Stimulated activated CD4-positive, alpha-beta T cell treated with anti-CD3 and anti-CD28 coated beads, TNF-alpha, amount 100 ng/mL, for 48 hours (primary cell): ENCODE data around the gene ZCCHC24.

Experiments
- DNase-seq, 3 donors: peaks; one replicate each; pipeline ENCODE4 v3.0.0-alpha.2; 2020; ENCODE audit warnings: low read depth in 3 of 3

The ZCCHC24 gene

DNA sequence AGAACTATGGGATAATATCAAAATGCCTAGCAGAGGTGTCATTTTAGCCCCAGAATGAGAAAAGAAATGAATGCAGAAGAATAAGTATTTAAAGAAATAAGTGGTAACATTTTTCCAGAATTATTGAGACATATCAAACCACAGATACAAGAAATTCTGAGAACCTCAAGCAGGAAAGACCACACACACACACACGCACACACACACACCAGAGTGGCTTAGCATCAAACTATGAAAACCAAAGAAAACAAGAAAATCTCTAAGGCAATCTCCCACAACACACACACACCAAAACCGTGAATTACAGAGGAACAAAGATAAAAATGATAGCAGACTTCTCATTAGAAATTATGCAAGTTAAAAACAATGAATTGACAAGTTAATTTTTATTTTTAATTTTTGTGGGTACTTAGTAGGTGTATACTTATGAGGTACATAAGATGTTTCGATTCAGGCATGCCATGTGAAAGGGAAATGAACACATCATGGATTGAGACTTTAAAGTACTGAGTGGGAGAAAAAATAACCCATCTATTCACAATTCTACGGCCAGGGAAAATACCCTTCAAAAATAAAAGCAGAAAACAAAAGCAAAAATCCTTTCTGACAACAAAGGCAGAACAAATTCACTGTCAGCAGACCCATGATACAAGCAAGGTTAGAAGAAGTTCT lies 83.6 kb downstream of the ZCCHC24 start:
- DNase-seq: no peak

DNA sequence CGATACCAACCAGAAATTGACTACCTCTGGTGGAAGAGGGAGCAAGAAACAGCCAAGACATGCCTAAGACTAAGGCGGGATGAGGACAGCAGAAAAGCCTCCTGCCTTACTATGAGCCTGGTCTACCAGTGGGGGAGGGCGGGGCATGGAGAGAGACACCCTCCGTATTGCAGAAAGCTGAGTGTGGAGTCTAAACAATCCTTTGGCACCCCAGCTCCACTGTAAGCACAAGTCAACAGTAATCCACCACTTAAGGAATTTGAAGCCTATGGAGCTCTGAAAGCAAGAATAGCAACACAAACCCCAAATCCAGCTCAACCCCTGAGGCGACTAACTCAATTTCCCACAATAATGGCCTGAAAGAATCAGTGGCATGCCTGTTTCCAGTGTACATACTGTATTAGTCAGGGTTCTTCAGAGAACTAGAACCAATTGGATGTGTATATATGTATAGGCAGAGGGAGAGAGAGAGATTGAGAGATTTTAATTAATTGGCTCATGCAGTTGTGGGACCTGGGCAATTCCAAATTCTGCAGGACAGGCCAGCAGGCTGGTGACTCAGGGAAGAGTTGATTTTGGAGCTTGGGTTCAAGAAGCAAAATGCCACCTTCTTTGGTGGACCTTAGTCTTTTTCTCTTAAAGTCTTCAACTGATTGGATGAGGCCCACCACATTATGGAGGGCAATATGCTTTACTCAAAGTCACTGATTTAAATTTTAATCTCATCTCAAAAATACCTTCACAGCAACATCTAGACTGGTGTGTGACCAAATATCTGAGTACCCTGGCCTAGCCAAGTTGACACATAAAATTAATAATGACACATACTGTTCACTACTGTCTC lies 84.7 kb downstream of the ZCCHC24 start:
- no peak for DNase-seq

DNA sequence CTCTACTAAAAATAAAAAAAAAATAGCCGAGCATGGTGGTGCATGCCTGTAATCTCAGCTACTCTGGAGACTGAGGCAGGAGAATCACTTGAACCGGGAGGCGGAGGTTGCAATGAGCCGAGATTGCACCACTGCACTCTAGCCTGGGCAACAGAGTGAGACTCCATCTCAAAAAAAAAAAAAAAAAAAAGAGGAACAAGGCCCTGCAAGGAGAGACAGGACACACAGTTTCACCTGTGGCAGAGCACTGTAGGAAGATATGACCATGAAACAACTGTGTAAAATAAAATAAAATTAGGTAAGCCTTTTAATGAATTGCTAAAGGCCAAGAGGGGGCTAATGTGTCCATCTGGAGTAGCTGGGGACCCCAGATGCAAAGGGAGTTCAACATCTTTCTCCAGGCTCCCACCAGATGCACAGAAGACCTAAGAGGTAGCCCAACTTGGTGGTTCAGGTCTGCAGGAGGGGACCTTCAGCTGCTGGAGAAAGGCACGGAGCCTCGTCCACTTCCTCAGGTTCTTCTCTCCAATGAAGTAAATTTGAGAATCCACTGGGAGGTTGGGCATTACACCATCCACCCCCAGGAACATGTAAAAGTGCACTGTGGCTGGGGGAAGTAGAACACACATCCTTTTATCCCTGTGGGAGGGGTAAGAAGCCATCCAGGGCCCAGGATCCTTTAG lies 85.5 kb downstream of the ZCCHC24 start:
- DNase-seq: no peak

DNA sequence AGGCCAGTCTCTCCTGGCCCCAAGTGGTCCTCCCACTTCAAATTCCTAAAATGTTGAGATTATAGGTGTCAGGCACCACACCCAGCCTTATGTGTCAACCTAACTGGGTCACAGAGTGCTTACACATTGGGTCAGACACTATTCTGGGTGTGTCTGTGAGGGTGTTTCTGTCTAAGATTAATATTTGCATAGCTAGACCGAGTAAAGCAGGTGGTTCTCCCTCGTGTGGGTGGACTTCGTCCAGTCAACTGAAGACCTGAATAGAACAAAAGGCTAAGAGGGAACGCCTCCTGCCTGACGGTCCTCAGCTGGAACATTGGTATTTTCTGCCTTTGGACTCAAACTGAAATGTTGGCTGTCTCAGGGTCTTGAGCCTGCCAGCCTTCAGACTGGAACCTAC lies 86.6 kb downstream of the ZCCHC24 start:
- DNase-seq: no peak

- DNase-seq: no peak
Measured at GRCh38 chr10:79357180-79357579, 88.2 kb downstream of the ZCCHC24 start.

DNA sequence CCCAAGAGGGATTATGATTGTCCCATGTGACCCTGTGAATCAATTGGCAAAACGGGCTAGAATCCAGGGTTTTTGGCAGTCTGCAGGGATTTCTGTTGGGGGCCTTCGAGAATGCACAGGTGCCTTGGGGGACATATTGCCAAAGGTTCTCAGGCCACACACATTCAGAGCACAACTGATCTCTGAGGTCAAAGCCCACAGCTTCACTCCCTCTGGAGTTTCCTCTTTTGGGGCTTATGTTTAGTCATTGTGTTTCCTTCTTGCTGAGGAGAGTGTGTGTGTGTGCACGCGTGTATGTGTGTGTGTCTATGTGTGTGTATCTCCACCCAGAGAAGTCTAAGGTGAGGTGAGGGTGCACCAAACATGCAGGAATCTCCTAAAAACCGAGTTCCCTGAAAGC lies 89.3 kb downstream of the ZCCHC24 start:
- DNase-seq: no peak

DNA sequence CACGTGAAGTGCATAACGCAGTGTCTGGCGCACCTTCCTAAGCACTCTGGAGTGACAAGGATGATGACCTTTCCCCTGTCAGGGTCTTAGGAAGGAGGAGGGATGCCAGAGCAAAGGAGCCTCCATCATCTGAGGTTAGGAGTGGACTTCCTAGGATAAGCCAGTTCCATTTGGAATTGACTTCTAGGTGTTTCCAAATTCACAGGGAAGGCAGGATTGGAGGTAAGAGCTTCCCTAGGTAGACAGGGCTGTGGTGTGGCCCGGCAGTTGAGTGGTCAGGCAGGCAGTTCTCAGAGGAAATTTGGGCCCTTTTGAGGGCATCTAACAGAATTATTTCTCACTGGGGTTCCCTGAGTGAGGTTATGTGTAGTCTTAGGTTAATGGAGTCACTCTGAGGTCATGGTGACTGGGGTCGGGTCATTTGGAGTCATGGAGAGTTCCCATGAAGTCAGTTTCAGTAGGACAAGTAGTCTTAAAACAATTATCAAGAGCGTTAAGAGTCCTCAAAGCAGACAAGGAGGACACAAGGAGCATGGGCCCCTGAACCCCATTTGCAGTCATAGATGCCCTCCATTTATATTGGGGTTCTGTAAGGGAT lies 89.9 kb downstream of the ZCCHC24 start:
- DNase-seq: no peak

- DNase-seq: no peak
Measured at GRCh38 chr10:79354615-79355014, 90.8 kb downstream of the ZCCHC24 start.

DNA sequence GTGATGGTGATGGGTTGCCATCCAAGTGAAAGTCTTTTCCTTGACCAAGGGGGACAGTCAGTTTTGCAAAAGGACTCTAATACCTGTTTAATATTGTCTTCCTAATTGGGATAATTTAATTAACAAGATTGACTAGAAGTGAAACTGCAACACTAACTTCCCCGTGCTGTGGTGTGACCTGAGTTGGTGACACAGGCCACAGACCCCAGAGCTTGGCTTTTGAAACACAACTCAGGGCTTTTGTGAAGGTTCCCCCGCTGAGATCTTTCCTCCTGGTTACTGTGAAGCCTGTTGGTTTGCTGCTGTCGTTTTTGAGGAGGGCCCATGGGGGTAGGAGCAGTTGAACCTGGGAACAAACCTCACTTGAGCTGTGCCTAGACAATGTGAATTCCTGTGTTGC lies 91.3 kb downstream of the ZCCHC24 start:
- DNase-seq: no peak

- no peak for DNase-seq
Measured at GRCh38 chr10:79353726-79354125, 91.7 kb downstream of the ZCCHC24 start.

DNA sequence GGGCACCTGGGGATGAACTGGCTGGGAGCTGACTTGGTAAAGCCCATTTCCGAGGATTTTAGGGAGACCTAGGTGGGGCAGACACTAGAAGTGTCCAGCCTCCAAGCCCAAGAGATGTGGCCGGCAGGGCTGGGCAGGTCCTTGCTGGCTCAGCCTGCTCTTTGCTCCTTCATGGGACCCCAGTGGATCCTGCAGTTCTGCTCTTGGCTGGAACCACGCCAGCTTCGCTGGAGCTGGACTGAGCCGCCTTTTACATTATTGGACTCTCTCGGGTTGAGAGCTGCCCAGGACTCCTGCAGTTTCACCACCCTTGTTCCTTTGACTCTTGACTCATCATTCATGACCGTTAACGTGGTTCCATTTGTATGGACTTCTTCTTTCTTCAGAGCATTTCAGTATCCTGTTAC lies 92.4 kb downstream of the ZCCHC24 start:
- no peak for DNase-seq

GRCh38 chr10:79352035-79352877 lies 93.2 kb downstream of the ZCCHC24 start:
- no peak for DNase-seq

GRCh38 chr10:79351332-79351731 lies 94.1 kb downstream of the ZCCHC24 start:
- DNase-seq: no peak

DNA sequence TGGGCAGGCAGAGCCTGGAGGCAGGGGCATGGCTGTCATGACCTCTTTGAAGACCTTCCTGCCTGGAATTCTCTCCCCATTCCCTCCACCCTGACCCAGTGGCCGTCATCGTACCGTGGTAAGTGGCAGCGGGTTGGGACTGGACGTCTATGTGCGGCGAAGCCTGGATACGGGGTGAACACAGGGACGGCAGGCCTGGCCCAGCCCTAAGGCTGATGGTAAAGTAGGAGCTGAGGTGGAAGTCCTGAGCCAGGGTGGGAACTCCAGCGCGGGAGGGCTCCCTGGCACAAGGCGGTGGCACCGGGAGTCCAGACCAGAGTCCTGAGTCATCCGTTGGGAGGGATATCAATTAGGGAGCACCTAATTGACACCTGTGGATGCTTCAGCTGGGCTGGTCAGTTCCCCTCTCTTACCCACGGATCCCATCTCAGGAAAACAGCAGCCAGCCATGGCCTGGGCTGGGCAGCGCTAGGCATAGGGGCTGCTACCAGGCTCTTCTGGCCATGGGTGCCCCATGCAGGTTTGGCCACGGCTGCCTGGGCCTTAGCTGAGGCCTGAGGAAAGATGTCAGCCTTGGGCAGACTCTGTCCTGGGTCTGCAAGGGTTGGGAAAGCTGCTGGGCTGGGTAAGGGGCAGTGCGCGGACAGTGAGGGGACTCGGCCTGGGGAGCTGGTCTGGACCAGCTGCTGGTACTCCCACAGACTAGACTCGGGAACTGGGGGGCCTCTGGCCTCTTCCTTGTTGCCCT lies 94.8 kb downstream of the ZCCHC24 start:
- DNase-seq: no peak

GRCh38 chr10:79349766-79350406 lies 95.5 kb downstream of the ZCCHC24 start:
- DNase-seq: no peak

- no peak for DNase-seq
Measured at GRCh38 chr10:79349072-79349491, 96.3 kb downstream of the ZCCHC24 start.

DNA sequence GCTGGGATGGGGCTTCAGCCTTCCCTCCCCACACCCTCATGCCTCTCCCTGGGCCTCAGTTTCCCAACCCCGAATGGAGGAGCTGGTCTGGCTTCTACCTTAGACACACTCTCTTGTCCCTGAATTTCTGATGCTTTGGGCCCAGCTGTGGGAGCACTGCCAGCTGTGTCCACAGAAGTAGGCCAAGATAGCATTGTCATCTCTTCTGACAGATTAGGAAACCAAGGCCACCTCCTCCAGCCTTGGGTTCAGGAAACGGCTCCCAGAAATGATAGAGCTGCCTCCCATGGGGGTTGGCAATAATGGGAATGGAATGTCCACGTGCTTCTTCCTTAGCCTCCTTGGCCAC lies 96.8 kb downstream of the ZCCHC24 start:
- no peak for DNase-seq

- DNase-seq: peak; percentile 49 to 77 (median 66)
Measured at GRCh38 chr10:79347894-79348639, 97.4 kb downstream of the ZCCHC24 start.

GRCh38 chr10:79347226-79347893 lies 98.1 kb downstream of the ZCCHC24 start, which contains the start of gene PPIF:
Gene PPIF (plus strand): TSS chr10:79347469. CDS start chr10:79347549, 80 bp downstream.
- peak; percentile 88 to 91 (median 89) for DNase-seq
